Liver (tissue), 3 donors: Measurements from ENCODE around the gene MYCL.

Experiments
- HNF4A ChIP-seq, 2 donors: conservative IDR thresholded peaks; 2 replicates each; pipeline ENCODE4 v1.6.1; 2016; ENCODE audit warnings: antibody characterized with exemption in 2 of 2, mild to moderate bottlenecking in 2 of 2
- JUND ChIP-seq, 2 donors: IDR thresholded peaks; 2 replicates each; pipeline ENCODE4 v1.6.1; 2016; ENCODE audit warnings: antibody characterized with exemption in 2 of 2
- SP1 ChIP-seq: IDR thresholded peaks from 2 replicates; pipeline ENCODE4 v1.6.1; 2018; ENCODE audit warnings: antibody characterized with exemption, mild to moderate bottlenecking
- TF ChIP-seq, protein P1 (sequence below): fragments of 150-350 bp; IDR thresholded peaks from 2 replicates; pipeline ENCODE4 v1.5.1; 2017; ENCODE audit warnings: improper control_type of control experiment, low read depth, low read length; ENCODE audit not compliant: missing input control
- TF ChIP-seq, protein P2 (sequence below): IDR thresholded peaks from 2 replicates; pipeline ENCODE4 v1.6.1; 2016; ENCODE audit warnings: antibody characterized with exemption, mild to moderate bottlenecking
- donor health status: healthy.
- donor health status: healthy.

DNA sequence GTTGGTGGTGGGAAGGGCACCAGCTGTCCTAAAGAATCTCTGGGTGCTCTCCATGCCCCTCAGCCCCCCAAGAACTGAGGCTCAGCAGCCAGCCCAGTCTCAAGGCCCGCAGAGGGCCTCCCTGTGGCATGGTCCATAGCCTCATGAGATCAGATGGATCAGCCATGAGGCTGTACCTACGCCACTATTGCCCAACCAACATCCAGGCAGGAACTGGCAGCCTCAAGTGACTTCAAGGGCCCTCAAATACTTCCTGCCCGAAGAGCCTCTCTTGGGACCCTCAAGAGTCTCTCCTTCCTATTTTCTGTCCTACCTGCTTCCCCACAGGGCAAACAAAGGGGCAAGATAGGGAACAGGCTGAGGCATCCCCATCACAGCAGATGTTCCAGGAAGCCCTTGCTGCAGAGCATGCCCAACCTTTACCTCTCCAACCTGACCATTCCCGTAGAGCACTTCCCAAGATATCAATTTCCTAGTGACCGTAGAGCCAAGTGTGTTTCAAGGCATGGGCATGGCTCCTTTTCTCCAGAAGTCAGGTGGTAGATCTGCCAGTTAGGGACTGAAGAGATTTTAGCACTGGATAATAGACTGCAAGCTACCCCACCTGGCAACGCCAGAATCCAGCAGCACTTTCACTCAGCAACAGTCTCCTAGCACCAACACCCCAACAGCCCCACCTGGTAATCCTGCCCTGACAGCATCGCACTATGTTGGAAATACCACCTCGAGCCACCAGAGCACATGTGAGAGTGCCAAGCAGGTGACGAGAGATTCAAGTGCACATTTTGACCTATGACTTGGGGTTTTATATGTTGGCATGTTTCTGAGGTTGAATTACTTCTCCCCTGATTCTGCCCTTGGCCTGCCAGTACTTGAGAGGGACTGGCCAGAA lies 39.5 kb upstream of the MYCL start:
- TF ChIP-seq, protein P1, sequence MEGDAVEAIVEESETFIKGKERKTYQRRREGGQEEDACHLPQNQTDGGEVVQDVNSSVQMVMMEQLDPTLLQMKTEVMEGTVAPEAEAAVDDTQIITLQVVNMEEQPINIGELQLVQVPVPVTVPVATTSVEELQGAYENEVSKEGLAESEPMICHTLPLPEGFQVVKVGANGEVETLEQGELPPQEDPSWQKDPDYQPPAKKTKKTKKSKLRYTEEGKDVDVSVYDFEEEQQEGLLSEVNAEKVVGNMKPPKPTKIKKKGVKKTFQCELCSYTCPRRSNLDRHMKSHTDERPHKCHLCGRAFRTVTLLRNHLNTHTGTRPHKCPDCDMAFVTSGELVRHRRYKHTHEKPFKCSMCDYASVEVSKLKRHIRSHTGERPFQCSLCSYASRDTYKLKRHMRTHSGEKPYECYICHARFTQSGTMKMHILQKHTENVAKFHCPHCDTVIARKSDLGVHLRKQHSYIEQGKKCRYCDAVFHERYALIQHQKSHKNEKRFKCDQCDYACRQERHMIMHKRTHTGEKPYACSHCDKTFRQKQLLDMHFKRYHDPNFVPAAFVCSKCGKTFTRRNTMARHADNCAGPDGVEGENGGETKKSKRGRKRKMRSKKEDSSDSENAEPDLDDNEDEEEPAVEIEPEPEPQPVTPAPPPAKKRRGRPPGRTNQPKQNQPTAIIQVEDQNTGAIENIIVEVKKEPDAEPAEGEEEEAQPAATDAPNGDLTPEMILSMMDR: no peak
- no peak for TF ChIP-seq HNF4A (conservative IDR thresholded peaks at IDR 0.05)
- TF ChIP-seq, protein P2, sequence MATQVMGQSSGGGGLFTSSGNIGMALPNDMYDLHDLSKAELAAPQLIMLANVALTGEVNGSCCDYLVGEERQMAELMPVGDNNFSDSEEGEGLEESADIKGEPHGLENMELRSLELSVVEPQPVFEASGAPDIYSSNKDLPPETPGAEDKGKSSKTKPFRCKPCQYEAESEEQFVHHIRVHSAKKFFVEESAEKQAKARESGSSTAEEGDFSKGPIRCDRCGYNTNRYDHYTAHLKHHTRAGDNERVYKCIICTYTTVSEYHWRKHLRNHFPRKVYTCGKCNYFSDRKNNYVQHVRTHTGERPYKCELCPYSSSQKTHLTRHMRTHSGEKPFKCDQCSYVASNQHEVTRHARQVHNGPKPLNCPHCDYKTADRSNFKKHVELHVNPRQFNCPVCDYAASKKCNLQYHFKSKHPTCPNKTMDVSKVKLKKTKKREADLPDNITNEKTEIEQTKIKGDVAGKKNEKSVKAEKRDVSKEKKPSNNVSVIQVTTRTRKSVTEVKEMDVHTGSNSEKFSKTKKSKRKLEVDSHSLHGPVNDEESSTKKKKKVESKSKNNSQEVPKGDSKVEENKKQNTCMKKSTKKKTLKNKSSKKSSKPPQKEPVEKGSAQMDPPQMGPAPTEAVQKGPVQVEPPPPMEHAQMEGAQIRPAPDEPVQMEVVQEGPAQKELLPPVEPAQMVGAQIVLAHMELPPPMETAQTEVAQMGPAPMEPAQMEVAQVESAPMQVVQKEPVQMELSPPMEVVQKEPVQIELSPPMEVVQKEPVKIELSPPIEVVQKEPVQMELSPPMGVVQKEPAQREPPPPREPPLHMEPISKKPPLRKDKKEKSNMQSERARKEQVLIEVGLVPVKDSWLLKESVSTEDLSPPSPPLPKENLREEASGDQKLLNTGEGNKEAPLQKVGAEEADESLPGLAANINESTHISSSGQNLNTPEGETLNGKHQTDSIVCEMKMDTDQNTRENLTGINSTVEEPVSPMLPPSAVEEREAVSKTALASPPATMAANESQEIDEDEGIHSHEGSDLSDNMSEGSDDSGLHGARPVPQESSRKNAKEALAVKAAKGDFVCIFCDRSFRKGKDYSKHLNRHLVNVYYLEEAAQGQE: no peak
- TF ChIP-seq SP1: no peak
- no peak for TF ChIP-seq JUND (IDR thresholded peaks at IDR 0.05)
